HEK293T (cell line): Measurements from ENCODE around the gene ZBTB32.

Experiments
- CTBP1 ChIP-seq: fragments of 450-650 bp; IDR thresholded peaks from 2 replicates; pipeline ENCODE4 v1.6.1; 2016; ENCODE audit warnings: borderline replicate concordance
- ELF4 ChIP-seq: fragments of 450-650 bp; IDR thresholded peaks from 2 replicates; pipeline ENCODE4 v1.6.1; 2017; ENCODE audit warnings: antibody characterized with exemption
- FOXM1 ChIP-seq: fragments of 450-650 bp; IDR thresholded peaks from 2 replicates; pipeline ENCODE4 v1.6.1; 2017; ENCODE audit warnings: mild to moderate bottlenecking, borderline replicate concordance
- SP1 ChIP-seq: fragments of 450-650 bp; IDR thresholded peaks from 2 replicates; pipeline ENCODE4 v1.6.1; 2017

DNA sequence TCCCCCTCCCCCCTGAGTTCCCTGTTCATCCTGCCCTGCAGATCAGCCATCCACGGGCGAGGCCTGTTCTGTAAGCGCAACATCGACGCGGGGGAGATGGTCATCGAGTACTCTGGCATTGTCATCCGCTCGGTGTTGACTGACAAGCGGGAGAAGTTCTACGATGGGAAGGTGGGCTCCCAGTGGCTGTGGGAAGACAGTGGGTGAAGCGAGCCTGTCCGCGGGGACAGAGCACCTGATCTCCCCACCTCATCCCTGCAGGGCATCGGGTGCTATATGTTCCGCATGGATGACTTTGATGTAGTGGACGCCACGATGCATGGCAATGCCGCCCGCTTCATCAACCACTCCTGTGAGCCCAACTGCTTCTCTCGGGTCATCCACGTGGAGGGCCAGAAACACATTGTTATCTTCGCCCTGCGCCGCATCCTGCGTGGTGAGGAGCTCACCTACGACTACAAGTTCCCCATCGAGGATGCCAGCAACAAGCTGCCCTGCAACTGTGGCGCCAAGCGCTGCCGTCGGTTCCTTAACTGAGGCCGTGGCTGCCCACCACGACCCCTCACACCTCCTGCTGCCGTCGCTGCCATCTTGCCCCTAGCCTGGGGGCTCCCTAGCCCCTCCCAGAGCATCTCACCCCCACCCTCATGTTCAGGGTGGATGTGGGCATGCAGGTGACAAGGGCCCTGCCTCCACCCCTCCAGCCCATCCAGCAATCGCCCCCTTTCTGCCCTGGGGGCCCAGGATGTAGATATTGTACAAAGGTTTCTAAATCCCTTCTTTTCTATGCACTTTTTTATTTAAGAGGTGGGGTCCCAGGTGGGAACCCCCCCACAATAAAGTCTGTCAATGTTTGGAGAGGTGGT is 33.9 kb downstream of the ZBTB32 start:
- TF ChIP-seq SP1 (no peak), FOXM1 (no peak), CTBP1 (no peak), ELF4 (no peak)
